Mucosa of stomach (tissue), 1 donor: ENCODE results near the gene NEURL1.

ENCODE experiments used
- H3K27me3 ChIP-seq: one replicate; pipeline ENCODE4 v1.7.0; 2013; ENCODE audit warnings: mild to moderate bottlenecking, low read length; ENCODE audit not compliant: control insufficient read depth, insufficient read depth
- H3K36me3 ChIP-seq: one replicate; pipeline ENCODE4 v1.7.0; 2013; ENCODE audit warnings: low read length; ENCODE audit not compliant: control insufficient read depth, insufficient read depth
- H3K4me1 ChIP-seq: one replicate; pipeline ENCODE4 v1.7.0; 2013; ENCODE audit warnings: mild to moderate bottlenecking, low read length; ENCODE audit not compliant: control insufficient read depth, insufficient read depth
- H3K4me3 ChIP-seq: one replicate; pipeline ENCODE4 v1.7.0; 2013; ENCODE audit warnings: low read length
- H3K9ac ChIP-seq: one replicate; pipeline ENCODE4 v1.7.0; 2013; ENCODE audit warnings: mild to moderate bottlenecking, low read length, moderate library complexity
- H3K9me3 ChIP-seq: one replicate; pipeline ENCODE4 v1.7.0; 2013; ENCODE audit warnings: mild to moderate bottlenecking, low read length, moderate library complexity; ENCODE audit not compliant: control insufficient read depth
- donor health status: Pancreatic carcinoma.

NEURL1 gene

GRCh38 chr10:103493362-103493915, at the start of gene NEURL1:
Gene NEURL1, plus strand, starts transcription at chr10:103493705. Its CDS starts 683 bp downstream, at chr10:103494388.
- H3K36me3 ChIP-seq, result no peaks in the 10 kb centered on the region
- peaks cover 6% of the 10 kb centered on the region for H3K4me1 ChIP-seq
- peaks cover 38% of the 10 kb centered on the region for H3K27me3 ChIP-seq
- H3K9ac ChIP-seq, result peak within 1 kb of the TSS; percentile 39
- H3K9me3 ChIP-seq, result no peaks in the 10 kb centered on the region
- H3K4me3 ChIP-seq, result peak within 1 kb of the TSS; percentile 18

GRCh38 chr10:103444478-103444877, 49.0 kb upstream of the NEURL1 start:
- no peaks in the 10 kb centered on the region for H3K4me1 ChIP-seq
- H3K27me3 ChIP-seq, result no peaks in the 10 kb centered on the region
- H3K9me3 ChIP-seq, result no peaks in the 10 kb centered on the region
- peaks cover 4% of the 10 kb centered on the region for H3K36me3 ChIP-seq
- no peak overlapping the region for H3K9ac ChIP-seq
- H3K4me3 ChIP-seq, result no peak overlapping the region

DNA sequence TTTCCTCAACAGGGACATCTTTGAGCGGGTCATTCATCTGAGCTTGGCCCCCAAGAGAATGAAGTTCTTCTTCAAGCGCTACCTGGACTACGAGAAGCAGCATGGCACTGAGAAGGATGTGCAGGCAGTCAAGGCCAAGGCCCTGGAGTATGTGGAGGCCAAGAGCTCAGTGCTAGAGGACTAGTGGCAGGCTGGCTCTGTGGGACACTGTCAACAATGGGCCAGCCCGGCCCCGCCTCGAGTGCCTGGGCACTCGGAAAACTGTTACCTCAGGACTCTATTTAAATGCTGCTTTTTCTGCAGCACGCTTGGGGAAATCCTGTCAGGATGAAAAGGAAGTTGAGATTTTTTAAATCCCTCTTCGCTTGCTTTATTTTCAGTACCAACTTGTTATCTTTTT, 48.1 kb upstream of the NEURL1 start:
- H3K9ac ChIP-seq, result no peak overlapping the region
- H3K36me3 ChIP-seq, result peaks cover 4% of the 10 kb centered on the region
- H3K4me3 ChIP-seq, result no peak overlapping the region
- H3K4me1 ChIP-seq, result no peaks in the 10 kb centered on the region
- H3K27me3 ChIP-seq, result no peaks in the 10 kb centered on the region
- H3K9me3 ChIP-seq, result no peaks in the 10 kb centered on the region

DNA sequence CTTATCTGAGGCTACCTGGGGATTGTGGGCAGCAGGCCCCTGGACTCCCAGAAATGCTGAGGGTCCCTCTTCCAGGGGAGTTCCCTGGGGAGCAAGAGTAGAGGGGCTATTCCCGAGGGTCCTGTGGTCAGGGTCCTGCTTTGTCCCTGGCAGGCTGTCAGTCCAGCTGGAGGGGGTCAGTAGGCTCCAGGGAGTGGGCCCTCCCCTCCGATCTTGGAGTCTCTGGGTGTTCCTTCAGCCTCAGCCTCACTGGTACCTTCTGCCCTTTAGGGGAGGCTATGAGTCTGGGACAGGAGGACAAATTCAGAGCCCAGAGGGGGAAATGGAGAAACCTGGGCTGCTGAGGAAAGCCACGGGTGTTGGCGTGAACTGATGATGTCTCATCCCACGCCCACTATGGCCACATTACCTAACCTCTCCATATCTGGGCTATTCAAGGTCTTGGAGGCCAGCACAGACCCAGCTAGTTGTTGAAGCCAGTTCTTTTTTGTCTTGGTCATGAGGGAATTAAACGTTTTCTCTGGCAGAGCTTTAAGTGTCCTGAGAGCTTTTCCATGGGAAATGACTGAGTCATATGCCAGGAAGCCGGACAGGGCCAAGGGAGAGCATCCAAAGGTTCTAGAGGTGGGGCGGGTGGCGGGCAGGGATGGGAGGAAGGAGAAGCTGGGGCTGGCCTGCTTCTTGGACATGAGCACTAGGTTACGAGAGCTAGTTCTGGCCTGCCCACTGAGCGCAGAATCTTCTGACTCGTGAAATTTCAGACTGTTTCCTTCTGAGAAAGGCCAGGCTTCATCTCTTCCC, 47.5 kb upstream of the NEURL1 start:
- peaks cover 4% of the 10 kb centered on the region for H3K36me3 ChIP-seq

DNA sequence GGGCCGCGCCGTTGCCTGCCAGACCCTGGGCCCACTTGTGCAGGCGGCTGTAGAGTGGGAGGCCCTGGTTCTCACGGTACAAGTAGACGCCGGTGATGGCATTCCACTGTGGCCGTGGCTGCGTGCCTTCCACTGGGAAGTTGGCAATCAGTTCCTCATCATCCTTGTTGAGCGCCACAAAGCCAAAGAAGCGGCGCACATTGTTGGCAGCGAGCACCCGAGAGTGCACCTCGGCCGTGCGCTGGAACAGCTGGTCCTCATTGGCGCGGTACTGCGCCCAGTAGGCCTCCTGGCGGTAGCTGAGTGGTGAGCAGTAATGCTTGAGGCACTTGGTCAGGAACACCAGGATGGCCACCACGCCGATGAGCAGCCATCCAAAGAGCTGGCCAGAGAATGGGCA, 46.3 kb upstream of the NEURL1 start:
- Histone ChIP-seq H3K9me3 (no peaks in the 10 kb centered on the region), H3K9ac (no peak overlapping the region), H3K36me3 (peaks cover 4% of the 10 kb centered on the region), H3K4me1 (no peaks in the 10 kb centered on the region), H3K4me3 (no peak overlapping the region), H3K27me3 (peaks cover 6% of the 10 kb centered on the region)

More for the DNA sequence above, 47.5 kb upstream of the NEURL1 start:
- no peak overlapping the region for H3K4me3 ChIP-seq
- no peaks in the 10 kb centered on the region for H3K4me1 ChIP-seq
- no peaks in the 10 kb centered on the region for H3K9me3 ChIP-seq
- no peaks in the 10 kb centered on the region for H3K27me3 ChIP-seq
- no peak overlapping the region for H3K9ac ChIP-seq

GRCh38 chr10:103448746-103449145, 44.8 kb upstream of the NEURL1 start:
- peaks cover 6% of the 10 kb centered on the region for H3K27me3 ChIP-seq
- peaks cover 4% of the 10 kb centered on the region for H3K36me3 ChIP-seq
- no peak overlapping the region for H3K4me3 ChIP-seq
- no peaks in the 10 kb centered on the region for H3K9me3 ChIP-seq
- H3K4me1 ChIP-seq, result peaks cover 4% of the 10 kb centered on the region
- no peak overlapping the region for H3K9ac ChIP-seq

DNA sequence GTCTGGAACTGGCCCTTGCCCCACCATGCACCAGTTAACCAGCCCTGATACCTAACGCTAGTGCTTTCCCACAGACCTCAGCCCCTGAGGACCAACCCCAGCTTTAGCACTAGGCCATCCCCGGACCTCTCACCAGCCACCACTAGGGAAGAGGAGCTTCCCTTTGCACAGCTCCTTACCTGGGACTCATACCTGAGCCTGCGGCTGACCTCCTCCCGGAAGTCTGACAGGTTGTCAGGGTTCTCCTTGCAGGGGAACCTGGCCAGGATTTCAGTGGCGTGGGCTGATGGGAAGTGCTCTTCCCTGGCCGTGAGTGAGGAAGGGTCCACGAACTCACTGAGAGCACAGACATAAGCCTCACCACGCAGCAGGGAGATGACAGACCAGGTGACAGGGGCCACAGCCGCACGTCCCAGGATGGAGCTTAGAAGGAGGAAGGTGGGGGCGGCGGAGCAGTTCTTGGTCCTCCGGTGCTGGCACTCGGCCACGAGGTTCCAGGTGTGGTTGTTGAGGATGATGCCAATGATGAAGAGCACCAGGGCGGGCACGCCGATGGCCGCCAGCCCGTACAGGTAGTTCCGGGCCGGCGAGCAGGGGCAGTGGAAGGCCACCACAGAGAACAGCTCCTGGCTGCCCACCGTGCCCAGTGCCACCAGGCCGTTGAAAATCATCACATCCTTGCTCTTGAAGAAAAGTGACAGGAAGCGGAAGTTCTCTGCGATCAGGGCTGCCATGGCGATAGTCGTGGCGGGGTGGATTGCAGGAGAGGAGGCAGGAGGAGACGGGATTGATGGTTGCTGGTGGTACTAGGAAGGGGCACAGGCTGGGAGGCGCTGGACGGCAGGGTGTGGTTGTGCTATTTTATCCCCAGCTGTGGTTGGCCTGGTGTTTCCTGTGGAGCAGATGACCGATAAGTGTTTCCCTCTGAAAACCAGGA, 44.0 kb upstream of the NEURL1 start:
- no peaks in the 10 kb centered on the region for H3K9me3 ChIP-seq
- H3K4me3 ChIP-seq, result no peak overlapping the region
- H3K36me3 ChIP-seq, result peaks cover 4% of the 10 kb centered on the region
- peaks cover 6% of the 10 kb centered on the region for H3K27me3 ChIP-seq
- peak overlapping the region; percentile 26 for H3K9ac ChIP-seq
- peaks cover 4% of the 10 kb centered on the region for H3K4me1 ChIP-seq

- peaks cover 4% of the 10 kb centered on the region for H3K36me3 ChIP-seq
- peaks cover 6% of the 10 kb centered on the region for H3K27me3 ChIP-seq
- H3K4me3 ChIP-seq, result peak overlapping the region; percentile 31
- H3K4me1 ChIP-seq, result peaks cover 4% of the 10 kb centered on the region
- H3K9ac ChIP-seq, result peak overlapping the region; percentile 41
- no peaks in the 10 kb centered on the region for H3K9me3 ChIP-seq
These were observed 43.3 kb upstream of the NEURL1 start for GRCh38 chr10:103450201-103450695.

DNA sequence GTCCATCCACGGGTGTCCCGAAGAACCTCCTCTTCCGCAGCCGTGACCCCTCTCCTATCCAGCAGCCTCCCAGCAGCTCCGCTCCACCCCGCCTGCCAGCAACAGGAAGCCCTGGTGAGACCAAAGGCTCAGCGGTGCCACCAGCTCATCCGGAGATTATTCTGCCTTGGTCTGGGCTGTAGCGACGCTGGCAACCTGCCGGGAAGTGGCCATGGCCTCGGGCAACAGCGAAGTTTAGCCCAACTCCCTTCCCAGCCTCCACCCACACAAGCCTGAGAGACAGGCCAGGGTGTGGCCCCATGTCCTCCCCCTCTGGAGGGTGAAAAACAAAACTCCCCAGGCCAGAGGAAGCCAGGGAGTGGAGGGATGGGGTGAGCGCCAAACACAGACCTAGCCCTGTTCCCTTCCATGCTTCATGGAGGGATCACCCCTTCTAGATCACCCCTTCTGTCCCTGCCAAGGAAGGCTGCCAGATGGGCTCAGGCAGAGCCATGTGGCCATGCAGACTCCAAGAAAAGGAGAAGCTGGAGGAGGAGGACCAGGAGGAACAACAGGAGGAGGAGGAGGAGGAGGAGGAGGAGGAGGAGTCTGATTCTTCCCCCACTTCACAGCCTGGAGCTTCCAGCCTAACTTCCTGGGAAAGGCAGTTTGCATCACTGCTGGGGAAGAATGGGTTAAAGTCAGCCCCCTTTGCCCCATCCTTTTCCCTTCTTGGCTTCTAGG, 42.3 kb upstream of the NEURL1 start:
- no peaks in the 10 kb centered on the region for H3K9me3 ChIP-seq
- H3K4me1 ChIP-seq, result peaks cover 4% of the 10 kb centered on the region
- peak overlapping the region; percentile 46 for H3K4me3 ChIP-seq

DNA sequence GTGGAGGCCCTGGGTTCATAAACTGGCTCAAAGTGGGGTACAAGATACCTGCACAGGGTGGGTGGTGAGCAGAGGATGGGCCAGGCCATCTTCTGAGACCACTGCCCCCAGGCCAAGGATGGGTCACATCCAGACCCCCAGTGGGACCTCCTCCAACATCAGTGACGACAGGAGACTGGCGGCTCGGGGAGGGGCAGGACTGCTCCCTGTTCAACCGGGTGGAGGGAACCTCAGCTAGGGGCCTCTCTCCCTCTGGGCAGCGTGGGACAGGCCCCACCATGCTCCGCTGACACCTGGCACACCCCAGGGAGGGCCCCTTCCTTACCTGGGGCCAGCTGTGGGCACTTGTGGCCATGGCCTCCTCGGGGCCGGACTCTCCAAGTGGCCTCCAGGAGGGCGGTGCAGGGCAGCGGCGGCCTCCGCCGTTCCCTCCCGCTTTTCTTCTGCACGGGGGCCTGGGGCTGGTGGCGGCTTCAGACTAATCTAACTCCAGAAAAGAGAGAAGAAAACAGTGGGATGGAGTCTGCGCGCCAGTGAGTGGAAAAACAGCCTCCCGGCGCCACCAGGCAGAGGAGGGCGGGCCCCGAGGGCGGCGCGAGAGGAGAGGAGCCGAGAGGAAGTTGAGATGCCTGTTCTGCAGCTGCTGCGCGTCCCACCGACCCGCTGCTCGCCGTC, 41.5 kb upstream of the NEURL1 start, which contains the start of gene CALHM2:
Gene CALHM2, minus strand, starts transcription at position 540 of the 675 bp plus-strand sequence. CDS start 2,429 bp downstream, outside the sequence.
- H3K36me3 ChIP-seq, result peaks cover 4% of the 10 kb centered on the region
- H3K27me3 ChIP-seq, result peaks cover 6% of the 10 kb centered on the region
- peak within 1 kb of the TSS; percentile 46 for H3K4me3 ChIP-seq
- H3K9ac ChIP-seq, result peak within 1 kb of the TSS; percentile 64
- no peaks in the 10 kb centered on the region for H3K9me3 ChIP-seq
- peaks cover 4% of the 10 kb centered on the region for H3K4me1 ChIP-seq

More for the DNA sequence above, 42.3 kb upstream of the NEURL1 start:
- H3K9ac ChIP-seq, result peak overlapping the region; percentile 64
- peaks cover 6% of the 10 kb centered on the region for H3K27me3 ChIP-seq
- peaks cover 4% of the 10 kb centered on the region for H3K36me3 ChIP-seq
